Measurements from ENCODE around the gene SLC39A11.

GRCh38 chr17:72891627-72892026, 200.9 kb downstream of the SLC39A11 start:
- TF ChIP-seq CTCF (conservative IDR thresholded peaks at IDR 0.05; ENCODE audit: low read depth, low read length) (no peak), EZH2 (IDR thresholded peaks at IDR 0.05; ENCODE audit: borderline replicate concordance, low read depth, low read length, poor library complexity, severe bottlenecking) (no peak)
